HEK293 (cell line): ENCODE results near the gene SNX15.

ENCODE experiments used
- BCL11B ChIP-seq: fragments of 450-650 bp; formaldehyde crosslinking; IDR thresholded peaks from 2 replicates; pipeline ENCODE4 v1.5.1; 2016; ENCODE audit warnings: low read depth, missing biosample characterization, missing genetic modification characterization
- GLI4 ChIP-seq: fragments of 450-650 bp; formaldehyde crosslinking; IDR thresholded peaks from 2 replicates; pipeline ENCODE4 v1.5.1; 2016; ENCODE audit warnings: missing biosample characterization, missing genetic modification characterization
- MZF1 ChIP-seq: fragments of 450-650 bp; formaldehyde crosslinking; IDR thresholded peaks from 2 replicates; pipeline ENCODE4 v1.5.1; 2017; ENCODE audit warnings: missing biosample characterization, missing genetic modification characterization, borderline replicate concordance
- OSR2 ChIP-seq: fragments of 450-650 bp; formaldehyde crosslinking; IDR thresholded peaks from 2 replicates; pipeline ENCODE4 v1.5.1; 2016; ENCODE audit warnings: missing biosample characterization, missing genetic modification characterization
- SP3 ChIP-seq: fragments of 450-650 bp; formaldehyde crosslinking; IDR thresholded peaks from 2 replicates; pipeline ENCODE4 v1.5.1; 2016; ENCODE audit warnings: missing biosample characterization, missing genetic modification characterization
- TCF7L2 ChIP-seq: IDR thresholded peaks from 2 replicates; pipeline ENCODE4 v1.6.1; 2011; ENCODE audit warnings: low read depth, mild to moderate bottlenecking, inconsistent platforms, low read length, moderate library complexity, borderline replicate concordance
- ZFP41 ChIP-seq: fragments of 450-650 bp; formaldehyde crosslinking; IDR thresholded peaks from 2 replicates; pipeline ENCODE4 v1.5.1; 2016; ENCODE audit warnings: missing biosample characterization, missing genetic modification characterization, borderline replicate concordance
- ZNF133 ChIP-seq: fragments of 450-650 bp; formaldehyde crosslinking; IDR thresholded peaks from 2 replicates; pipeline ENCODE4 v1.5.1; 2016; ENCODE audit warnings: missing biosample characterization, missing genetic modification characterization
- ZNF146 ChIP-seq: fragments of 450-650 bp; formaldehyde crosslinking; IDR thresholded peaks from 2 replicates; pipeline ENCODE4 v1.5.1; 2016; ENCODE audit warnings: missing biosample characterization, missing genetic modification characterization
- ZNF324 ChIP-seq: fragments of 450-650 bp; formaldehyde crosslinking; IDR thresholded peaks from 2 replicates; pipeline ENCODE4 v1.5.1; 2016; ENCODE audit warnings: missing biosample characterization, missing genetic modification characterization
- ZNF354C ChIP-seq: fragments of 450-650 bp; formaldehyde crosslinking; IDR thresholded peaks from 2 replicates; pipeline ENCODE4 v1.5.1; 2016; ENCODE audit warnings: missing biosample characterization, missing genetic modification characterization, low read depth, borderline replicate concordance
- ZNF426 ChIP-seq: fragments of 450-650 bp; formaldehyde crosslinking; IDR thresholded peaks from 2 replicates; pipeline ENCODE4 v1.5.1; 2017; ENCODE audit warnings: missing biosample characterization, missing genetic modification characterization, mild to moderate bottlenecking, inconsistent platforms, moderate library complexity
- ZNF501 ChIP-seq: fragments of 450-650 bp; formaldehyde crosslinking; IDR thresholded peaks from 2 replicates; pipeline ENCODE4 v1.5.1; 2016; ENCODE audit warnings: missing biosample characterization, missing genetic modification characterization
- ZNF624 ChIP-seq: fragments of 450-650 bp; formaldehyde crosslinking; IDR thresholded peaks from 2 replicates; pipeline ENCODE4 v1.5.1; 2017; ENCODE audit warnings: missing biosample characterization, missing genetic modification characterization
- ZNF629 ChIP-seq: fragments of 450-650 bp; formaldehyde crosslinking; IDR thresholded peaks from 2 replicates; pipeline ENCODE4 v1.5.1; 2017; ENCODE audit warnings: missing biosample characterization, missing genetic modification characterization
- ZNF658 ChIP-seq: fragments of 450-650 bp; formaldehyde crosslinking; IDR thresholded peaks from 2 replicates; pipeline ENCODE4; 2016; ENCODE audit warnings: missing biosample characterization, missing genetic modification characterization
- ZNF660 ChIP-seq: fragments of 450-650 bp; IDR thresholded peaks from 2 replicates; pipeline ENCODE4 v1.5.1; 2018; ENCODE audit warnings: missing biosample characterization, mild to moderate bottlenecking, missing genetic modification characterization
- ZNF664 ChIP-seq: fragments of 450-650 bp; formaldehyde crosslinking; IDR thresholded peaks from 2 replicates; pipeline ENCODE4 v1.5.1; 2016; ENCODE audit warnings: missing biosample characterization, missing genetic modification characterization
- ZNF76 ChIP-seq: fragments of 450-650 bp; formaldehyde crosslinking; IDR thresholded peaks from 2 replicates; pipeline ENCODE4; 2016; ENCODE audit warnings: low read depth, missing biosample characterization, missing genetic modification characterization, borderline replicate concordance
- ZSCAN16 ChIP-seq: fragments of 450-650 bp; formaldehyde crosslinking; IDR thresholded peaks from 2 replicates; pipeline ENCODE4 v1.5.1; 2016; ENCODE audit warnings: missing biosample characterization, missing genetic modification characterization
- TF ChIP-seq, protein P1 (sequence below): fragments of 450-650 bp; formaldehyde crosslinking; IDR thresholded peaks from 2 replicates; pipeline ENCODE4 v1.5.1; 2016; ENCODE audit warnings: missing biosample characterization, missing genetic modification characterization
- TF ChIP-seq, protein P2 (sequence below): fragments of 450-650 bp; formaldehyde crosslinking; IDR thresholded peaks from 2 replicates; pipeline ENCODE4 v1.5.1; 2016; ENCODE audit warnings: missing biosample characterization, missing genetic modification characterization
- TF ChIP-seq, protein P3 (sequence below): fragments of 450-650 bp; formaldehyde crosslinking; conservative IDR thresholded peaks from 2 replicates; pipeline ENCODE4 v1.5.1; 2016; ENCODE audit warnings: low read depth, missing biosample characterization, missing genetic modification characterization
- TF ChIP-seq, protein P4 (sequence below): fragments of 450-650 bp; formaldehyde crosslinking; conservative IDR thresholded peaks from 2 replicates; pipeline ENCODE4 v1.5.1; 2016; ENCODE audit warnings: low read depth, missing biosample characterization, missing genetic modification characterization

The SNX15 gene

DNA sequence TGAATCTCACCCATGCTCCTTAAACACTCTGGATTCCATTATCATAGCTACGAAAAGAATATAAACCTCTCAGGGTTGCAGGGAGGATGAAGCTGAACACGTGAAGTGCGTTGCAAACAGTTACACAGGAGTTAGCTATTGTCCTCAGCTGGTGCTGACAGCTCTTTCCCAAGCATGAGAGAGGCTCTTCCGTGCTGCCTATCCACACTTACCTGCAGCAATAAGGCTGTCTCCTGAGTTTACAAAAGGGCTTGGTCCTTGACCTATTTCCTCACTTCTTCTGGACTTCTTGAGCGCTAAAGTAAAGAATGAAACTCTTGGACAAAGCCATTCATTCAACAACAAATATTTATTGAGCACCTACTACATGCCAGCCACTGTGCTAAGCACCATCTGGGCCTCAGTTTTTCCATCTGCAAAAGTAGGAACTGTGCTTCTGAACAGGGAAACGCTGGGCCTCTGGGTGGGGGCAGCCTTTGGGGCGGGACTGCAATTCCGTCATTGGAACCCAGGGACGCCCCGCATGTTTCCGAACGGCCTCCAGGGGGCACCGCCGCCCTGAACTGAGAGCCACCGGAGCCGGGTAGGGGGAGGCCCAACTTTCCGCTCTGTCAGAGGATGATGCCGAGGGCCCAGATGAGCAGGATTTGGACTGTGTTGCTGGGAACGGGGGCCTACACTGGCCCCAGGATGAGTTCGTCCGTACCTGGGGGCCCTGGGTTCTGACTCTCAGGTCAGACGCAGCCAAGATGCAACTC is 13.9 kb upstream of the SNX15 start (continued):
- TF ChIP-seq ZNF324 (tag by site-specific recombination) (no peak; the same call in 1 of the 2 replicates), ZNF629 (peak; percentile 75), ZFP41 (tag by site-specific recombination) (no peak), ZNF660 (tag by site-specific recombination) (peak; percentile 66; the same call in 1 of the 2 replicates), ZNF146 (tag by site-specific recombination) (no peak), ZNF354C (tag by site-specific recombination) (no peak), BCL11B (tag by site-specific recombination) (no peak), SP3 (peak; percentile 54), ZNF426 (tag by site-specific recombination) (no peak), ZNF133 (no peak), ZNF624 (tag by site-specific recombination) (no peak), TCF7L2 (no peak), MZF1 (0 out of 2 replicates have a peak, but pooled peaks have one; percentile 29), ZNF501 (tag by site-specific recombination) (peak; percentile 76; the same call in 1 of the 2 replicates), ZNF76 (tag by site-specific recombination) (peak; percentile 34; the same call in 1 of the 2 replicates), GLI4 (tag by site-specific recombination) (no peak), ZSCAN16 (tag by site-specific recombination) (no peak), ZNF664 (peak; percentile 95), ZNF658 (no peak), OSR2 (no peak)
- TF ChIP-seq, protein P1, sequence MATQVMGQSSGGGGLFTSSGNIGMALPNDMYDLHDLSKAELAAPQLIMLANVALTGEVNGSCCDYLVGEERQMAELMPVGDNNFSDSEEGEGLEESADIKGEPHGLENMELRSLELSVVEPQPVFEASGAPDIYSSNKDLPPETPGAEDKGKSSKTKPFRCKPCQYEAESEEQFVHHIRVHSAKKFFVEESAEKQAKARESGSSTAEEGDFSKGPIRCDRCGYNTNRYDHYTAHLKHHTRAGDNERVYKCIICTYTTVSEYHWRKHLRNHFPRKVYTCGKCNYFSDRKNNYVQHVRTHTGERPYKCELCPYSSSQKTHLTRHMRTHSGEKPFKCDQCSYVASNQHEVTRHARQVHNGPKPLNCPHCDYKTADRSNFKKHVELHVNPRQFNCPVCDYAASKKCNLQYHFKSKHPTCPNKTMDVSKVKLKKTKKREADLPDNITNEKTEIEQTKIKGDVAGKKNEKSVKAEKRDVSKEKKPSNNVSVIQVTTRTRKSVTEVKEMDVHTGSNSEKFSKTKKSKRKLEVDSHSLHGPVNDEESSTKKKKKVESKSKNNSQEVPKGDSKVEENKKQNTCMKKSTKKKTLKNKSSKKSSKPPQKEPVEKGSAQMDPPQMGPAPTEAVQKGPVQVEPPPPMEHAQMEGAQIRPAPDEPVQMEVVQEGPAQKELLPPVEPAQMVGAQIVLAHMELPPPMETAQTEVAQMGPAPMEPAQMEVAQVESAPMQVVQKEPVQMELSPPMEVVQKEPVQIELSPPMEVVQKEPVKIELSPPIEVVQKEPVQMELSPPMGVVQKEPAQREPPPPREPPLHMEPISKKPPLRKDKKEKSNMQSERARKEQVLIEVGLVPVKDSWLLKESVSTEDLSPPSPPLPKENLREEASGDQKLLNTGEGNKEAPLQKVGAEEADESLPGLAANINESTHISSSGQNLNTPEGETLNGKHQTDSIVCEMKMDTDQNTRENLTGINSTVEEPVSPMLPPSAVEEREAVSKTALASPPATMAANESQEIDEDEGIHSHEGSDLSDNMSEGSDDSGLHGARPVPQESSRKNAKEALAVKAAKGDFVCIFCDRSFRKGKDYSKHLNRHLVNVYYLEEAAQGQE (tag by site-specific recombination): 0 out of 2 replicates have a peak, but pooled peaks have one; percentile 31
- TF ChIP-seq, protein P2, sequence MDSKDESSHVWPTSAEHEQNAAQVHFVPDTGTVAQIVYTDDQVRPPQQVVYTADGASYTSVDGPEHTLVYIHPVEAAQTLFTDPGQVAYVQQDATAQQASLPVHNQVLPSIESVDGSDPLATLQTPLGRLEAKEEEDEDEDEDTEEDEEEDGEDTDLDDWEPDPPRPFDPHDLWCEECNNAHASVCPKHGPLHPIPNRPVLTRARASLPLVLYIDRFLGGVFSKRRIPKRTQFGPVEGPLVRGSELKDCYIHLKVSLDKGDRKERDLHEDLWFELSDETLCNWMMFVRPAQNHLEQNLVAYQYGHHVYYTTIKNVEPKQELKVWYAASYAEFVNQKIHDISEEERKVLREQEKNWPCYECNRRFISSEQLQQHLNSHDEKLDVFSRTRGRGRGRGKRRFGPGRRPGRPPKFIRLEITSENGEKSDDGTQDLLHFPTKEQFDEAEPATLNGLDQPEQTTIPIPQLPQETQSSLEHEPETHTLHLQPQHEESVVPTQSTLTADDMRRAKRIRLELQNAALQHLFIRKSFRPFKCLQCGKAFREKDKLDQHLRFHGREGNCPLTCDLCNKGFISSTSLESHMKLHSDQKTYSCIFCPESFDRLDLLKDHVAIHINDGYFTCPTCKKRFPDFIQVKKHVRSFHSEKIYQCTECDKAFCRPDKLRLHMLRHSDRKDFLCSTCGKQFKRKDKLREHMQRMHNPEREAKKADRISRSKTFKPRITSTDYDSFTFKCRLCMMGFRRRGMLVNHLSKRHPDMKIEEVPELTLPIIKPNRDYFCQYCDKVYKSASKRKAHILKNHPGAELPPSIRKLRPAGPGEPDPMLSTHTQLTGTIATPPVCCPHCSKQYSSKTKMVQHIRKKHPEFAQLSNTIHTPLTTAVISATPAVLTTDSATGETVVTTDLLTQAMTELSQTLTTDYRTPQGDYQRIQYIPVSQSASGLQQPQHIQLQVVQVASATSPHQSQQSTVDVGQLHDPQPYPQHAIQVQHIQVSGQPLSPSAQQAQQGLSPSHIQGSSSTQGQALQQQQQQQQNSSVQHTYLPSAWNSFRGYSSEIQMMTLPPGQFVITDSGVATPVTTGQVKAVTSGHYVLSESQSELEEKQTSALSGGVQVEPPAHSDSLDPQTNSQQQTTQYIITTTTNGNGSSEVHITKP (tag by site-specific recombination): peak; percentile 67
- TF ChIP-seq, protein P3, sequence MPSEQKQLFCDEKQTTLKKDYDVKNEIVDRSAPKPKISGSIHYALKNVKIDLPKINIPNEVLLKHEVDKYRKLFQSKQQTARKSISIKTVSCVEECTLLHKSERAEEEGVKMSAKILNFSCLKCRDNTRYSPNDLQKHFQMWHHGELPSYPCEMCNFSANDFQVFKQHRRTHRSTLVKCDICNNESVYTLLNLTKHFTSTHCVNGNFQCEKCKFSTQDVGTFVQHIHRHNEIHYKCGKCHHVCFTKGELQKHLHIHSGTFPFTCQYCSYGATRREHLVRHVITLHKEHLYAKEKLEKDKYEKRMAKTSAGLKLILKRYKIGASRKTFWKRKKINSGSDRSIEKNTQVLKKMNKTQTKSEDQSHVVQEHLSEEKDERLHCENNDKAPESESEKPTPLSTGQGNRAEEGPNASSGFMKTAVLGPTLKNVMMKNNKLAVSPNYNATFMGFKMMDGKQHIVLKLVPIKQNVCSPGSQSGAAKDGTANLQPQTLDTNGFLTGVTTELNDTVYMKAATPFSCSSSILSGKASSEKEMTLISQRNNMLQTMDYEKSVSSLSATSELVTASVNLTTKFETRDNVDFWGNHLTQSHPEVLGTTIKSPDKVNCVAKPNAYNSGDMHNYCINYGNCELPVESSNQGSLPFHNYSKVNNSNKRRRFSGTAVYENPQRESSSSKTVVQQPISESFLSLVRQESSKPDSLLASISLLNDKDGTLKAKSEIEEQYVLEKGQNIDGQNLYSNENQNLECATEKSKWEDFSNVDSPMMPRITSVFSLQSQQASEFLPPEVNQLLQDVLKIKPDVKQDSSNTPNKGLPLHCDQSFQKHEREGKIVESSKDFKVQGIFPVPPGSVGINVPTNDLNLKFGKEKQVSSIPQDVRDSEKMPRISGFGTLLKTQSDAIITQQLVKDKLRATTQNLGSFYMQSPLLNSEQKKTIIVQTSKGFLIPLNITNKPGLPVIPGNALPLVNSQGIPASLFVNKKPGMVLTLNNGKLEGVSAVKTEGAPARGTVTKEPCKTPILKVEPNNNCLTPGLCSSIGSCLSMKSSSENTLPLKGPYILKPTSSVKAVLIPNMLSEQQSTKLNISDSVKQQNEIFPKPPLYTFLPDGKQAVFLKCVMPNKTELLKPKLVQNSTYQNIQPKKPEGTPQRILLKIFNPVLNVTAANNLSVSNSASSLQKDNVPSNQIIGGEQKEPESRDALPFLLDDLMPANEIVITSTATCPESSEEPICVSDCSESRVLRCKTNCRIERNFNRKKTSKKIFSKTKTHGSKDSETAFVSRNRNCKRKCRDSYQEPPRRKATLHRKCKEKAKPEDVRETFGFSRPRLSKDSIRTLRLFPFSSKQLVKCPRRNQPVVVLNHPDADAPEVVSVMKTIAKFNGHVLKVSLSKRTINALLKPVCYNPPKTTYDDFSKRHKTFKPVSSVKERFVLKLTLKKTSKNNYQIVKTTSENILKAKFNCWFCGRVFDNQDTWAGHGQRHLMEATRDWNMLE: no peak
- TF ChIP-seq, protein P4, sequence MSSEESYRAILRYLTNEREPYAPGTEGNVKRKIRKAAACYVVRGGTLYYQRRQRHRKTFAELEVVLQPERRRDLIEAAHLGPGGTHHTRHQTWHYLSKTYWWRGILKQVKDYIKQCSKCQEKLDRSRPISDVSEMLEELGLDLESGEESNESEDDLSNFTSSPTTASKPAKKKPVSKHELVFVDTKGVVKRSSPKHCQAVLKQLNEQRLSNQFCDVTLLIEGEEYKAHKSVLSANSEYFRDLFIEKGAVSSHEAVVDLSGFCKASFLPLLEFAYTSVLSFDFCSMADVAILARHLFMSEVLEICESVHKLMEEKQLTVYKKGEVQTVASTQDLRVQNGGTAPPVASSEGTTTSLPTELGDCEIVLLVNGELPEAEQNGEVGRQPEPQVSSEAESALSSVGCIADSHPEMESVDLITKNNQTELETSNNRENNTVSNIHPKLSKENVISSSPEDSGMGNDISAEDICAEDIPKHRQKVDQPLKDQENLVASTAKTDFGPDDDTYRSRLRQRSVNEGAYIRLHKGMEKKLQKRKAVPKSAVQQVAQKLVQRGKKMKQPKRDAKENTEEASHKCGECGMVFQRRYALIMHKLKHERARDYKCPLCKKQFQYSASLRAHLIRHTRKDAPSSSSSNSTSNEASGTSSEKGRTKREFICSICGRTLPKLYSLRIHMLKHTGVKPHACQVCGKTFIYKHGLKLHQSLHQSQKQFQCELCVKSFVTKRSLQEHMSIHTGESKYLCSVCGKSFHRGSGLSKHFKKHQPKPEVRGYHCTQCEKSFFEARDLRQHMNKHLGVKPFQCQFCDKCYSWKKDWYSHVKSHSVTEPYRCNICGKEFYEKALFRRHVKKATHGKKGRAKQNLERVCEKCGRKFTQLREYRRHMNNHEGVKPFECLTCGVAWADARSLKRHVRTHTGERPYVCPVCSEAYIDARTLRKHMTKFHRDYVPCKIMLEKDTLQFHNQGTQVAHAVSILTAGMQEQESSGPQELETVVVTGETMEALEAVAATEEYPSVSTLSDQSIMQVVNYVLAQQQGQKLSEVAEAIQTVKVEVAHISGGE (tag by site-specific recombination): peak; percentile 36; the same call in 1 of the 2 replicates
